Mesendoderm (in vitro differentiated cells): ENCODE measurements around the gene TSPAN12.
A peak's percentile ranks its signal among the peaks of the same experiment; 100 is the strongest.

Experiments
- DNase-seq: peaks from one replicate; pipeline ENCODE4 v3.0.0; 2013
- H2AK5ac ChIP-seq: 2 replicates; pipeline ENCODE4 v1.6.1; 2013; ENCODE audit warnings: low read length, inconsistent platforms
- H2BK120ac ChIP-seq: 2 replicates; pipeline ENCODE4 v1.6.1; 2013; ENCODE audit warnings: low read depth, mild to moderate bottlenecking, low read length, moderate library complexity, mixed read lengths
- H2BK15ac ChIP-seq: replicated peaks from 2 replicates; pipeline ENCODE4 v1.6.1; 2013; ENCODE audit warnings: low read depth, mild to moderate bottlenecking, moderate library complexity
- H2BK5ac ChIP-seq: 2 replicates; pipeline ENCODE4 v1.6.1; 2013; ENCODE audit warnings: low read length, inconsistent platforms
- H3K18ac ChIP-seq: 2 replicates; pipeline ENCODE4 v1.6.1; 2013; ENCODE audit warnings: mild to moderate bottlenecking, low read length, mixed read lengths
- H3K23ac ChIP-seq: one replicate; pipeline ENCODE4 v1.6.1; 2013; ENCODE audit warnings: low read length
- H3K27ac ChIP-seq: 2 replicates; pipeline ENCODE4 v1.5.1; 2013; ENCODE audit warnings: low read depth, mild to moderate bottlenecking, inconsistent platforms, low read length, moderate library complexity
- H3K27me3 ChIP-seq: 2 replicates; pipeline ENCODE4 v1.6.1; 2013; ENCODE audit warnings: low read length, control low read depth, mild to moderate bottlenecking, inconsistent platforms; ENCODE audit not compliant: insufficient read depth, poor library complexity
- H3K36me3 ChIP-seq: 2 replicates; pipeline ENCODE4 v1.6.1; 2013; ENCODE audit warnings: low read length, inconsistent platforms; ENCODE audit not compliant: control insufficient read depth, insufficient read depth
- H3K4ac ChIP-seq: one replicate; pipeline ENCODE4 v1.6.1; 2013; ENCODE audit warnings: low read depth, mild to moderate bottlenecking, low read length, moderate library complexity
- H3K4me1 ChIP-seq: 2 replicates; pipeline ENCODE4 v1.6.1; 2013; ENCODE audit warnings: low read depth, low read length, inconsistent platforms; ENCODE audit not compliant: control insufficient read depth
- H3K4me2 ChIP-seq: 2 replicates; pipeline ENCODE4 v1.6.1; 2013; ENCODE audit warnings: low read length
- H3K4me3 ChIP-seq: 2 replicates; pipeline ENCODE4 v1.5.1; 2013; ENCODE audit warnings: mild to moderate bottlenecking, low read length
- H3K56ac ChIP-seq: one replicate; pipeline ENCODE4 v1.6.1; 2013; ENCODE audit warnings: low read length
- H3K79me1 ChIP-seq: 2 replicates; pipeline ENCODE4 v1.6.1; 2013; ENCODE audit warnings: low read length, inconsistent platforms
- H3K79me2 ChIP-seq: 2 replicates; pipeline ENCODE4 v1.6.1; 2013; ENCODE audit warnings: mild to moderate bottlenecking, low read length; ENCODE audit not compliant: control insufficient read depth, insufficient read depth
- H3K9ac ChIP-seq: 2 replicates; pipeline ENCODE4 v1.6.1; 2013; ENCODE audit warnings: low read length, inconsistent platforms
- H4K5ac ChIP-seq: one replicate; pipeline ENCODE4 v1.6.1; 2013; ENCODE audit warnings: low read length
- H4K8ac ChIP-seq: one replicate; pipeline ENCODE4 v1.6.1; 2013; ENCODE audit warnings: low read depth, mild to moderate bottlenecking, control low read depth, low read length, moderate library complexity
- WGBS: extraction: QIAGEN DNeasy Blood & Tissue Kit; methylation state at CpG from one replicate; pipeline ENCODE4 v1.1.7; 2013; ENCODE audit warnings: low lambda C conversion rate, missing lambda C conversion rate; ENCODE audit not compliant: insufficient coverage; ENCODE audit errors: extremely low coverage; 5-methylcytosine and 5-hydroxymethylcytosine counted together

TSPAN12 gene

GRCh38 chr7:120856621-120857352, 1.2 kb downstream of the TSPAN12 start:
- H3K4me2 ChIP-seq, result peak overlapping the region; percentile 67
- no peak overlapping the region for H4K5ac ChIP-seq
- no peak overlapping the region for H2AK5ac ChIP-seq
- peak overlapping the region; percentile 64 for H2BK15ac ChIP-seq
- H4K8ac ChIP-seq, result peak overlapping the region; percentile 42
- peak overlapping the region; percentile 49 for H3K4me3 ChIP-seq
- H2BK5ac ChIP-seq, result peak overlapping the region; percentile 5
- H3K4me1 ChIP-seq, result peaks cover 2% of the 10 kb centered on the region
- H3K79me2 ChIP-seq, result no peaks in the 10 kb centered on the region
- peak overlapping the region; percentile 66 for H3K9ac ChIP-seq
- H3K56ac ChIP-seq, result peak overlapping the region; percentile 83
- H3K18ac ChIP-seq, result peak overlapping the region; percentile 93
- peak overlapping the region; percentile 48 for H3K27ac ChIP-seq
- peak overlapping the region; percentile 89 for H3K4ac ChIP-seq
- peak; percentile 92 for DNase-seq
- H3K79me1 ChIP-seq, result no peaks in the 10 kb centered on the region
- H3K36me3 ChIP-seq, result no peaks in the 10 kb centered on the region
- no peaks in the 10 kb centered on the region for H3K27me3 ChIP-seq
- no CpG with 5 or more reads among the region's 39 CpGs for WGBS
- H2BK120ac ChIP-seq, result peak overlapping the region; percentile 69
- H3K23ac ChIP-seq, result no peak overlapping the region

- Histone ChIP-seq H3K56ac (peak overlapping the region; percentile 83), H2BK120ac (no peak overlapping the region), H3K9ac (no peak overlapping the region), H3K4me2 (no peak overlapping the region), H3K36me3 (no peaks in the 10 kb centered on the region), H3K79me1 (no peaks in the 10 kb centered on the region), H3K79me2 (no peaks in the 10 kb centered on the region), H3K18ac (peak overlapping the region; percentile 72), H4K8ac (no peak overlapping the region), H3K27me3 (no peaks in the 10 kb centered on the region), H3K23ac (no peak overlapping the region), H2AK5ac (no peak overlapping the region), H3K4me3 (no peak overlapping the region), H3K4ac (no peak overlapping the region), H3K27ac (peak overlapping the region; percentile 48), H4K5ac (no peak overlapping the region), H3K4me1 (peaks cover 2% of the 10 kb centered on the region), H2BK15ac (no peak overlapping the region), H2BK5ac (no peak overlapping the region)
- peak; percentile 54 for DNase-seq
- no CpG with 5 or more reads among the region's 5 CpGs for WGBS
These were observed 1.7 kb downstream of the TSPAN12 start for GRCh38 chr7:120856198-120856597.

- Histone ChIP-seq H3K36me3 (no peaks in the 10 kb centered on the region), H3K4ac (no peak overlapping the region), H4K8ac (no peak overlapping the region), H2BK120ac (no peak overlapping the region), H4K5ac (no peak overlapping the region), H2BK15ac (no peak overlapping the region), H3K27me3 (no peaks in the 10 kb centered on the region), H3K18ac (no peak overlapping the region), H3K56ac (no peak overlapping the region), H3K79me1 (no peaks in the 10 kb centered on the region), H3K23ac (no peak overlapping the region), H3K4me2 (no peak overlapping the region), H3K9ac (no peak overlapping the region), H3K79me2 (no peaks in the 10 kb centered on the region), H2BK5ac (no peak overlapping the region), H3K27ac (no peak overlapping the region), H3K4me3 (no peak overlapping the region), H3K4me1 (no peaks in the 10 kb centered on the region), H2AK5ac (no peak overlapping the region)
- no peak for DNase-seq
These were observed 5.2 kb downstream of the TSPAN12 start for GRCh38 chr7:120852700-120853099.

GRCh38 chr7:120843109-120843508, 14.8 kb downstream of the TSPAN12 start:
- H3K79me2 ChIP-seq, result no peaks in the 10 kb centered on the region
- no peak overlapping the region for H3K4me2 ChIP-seq
- no peaks in the 10 kb centered on the region for H3K4me1 ChIP-seq
- H3K79me1 ChIP-seq, result no peaks in the 10 kb centered on the region
- H3K23ac ChIP-seq, result no peak overlapping the region
- no peak overlapping the region for H2BK5ac ChIP-seq
- H3K4ac ChIP-seq, result no peak overlapping the region
- no peak overlapping the region for H3K27ac ChIP-seq
- no peak overlapping the region for H2BK120ac ChIP-seq
- no peak for DNase-seq
- no peaks in the 10 kb centered on the region for H3K36me3 ChIP-seq
- no peak overlapping the region for H4K8ac ChIP-seq
- H3K18ac ChIP-seq, result no peak overlapping the region
- no CpG with 5 or more reads among the region's 2 CpGs for WGBS
- H3K27me3 ChIP-seq, result no peaks in the 10 kb centered on the region
- H4K5ac ChIP-seq, result no peak overlapping the region
- H3K4me3 ChIP-seq, result no peak overlapping the region
- no peak overlapping the region for H3K9ac ChIP-seq
- no peak overlapping the region for H3K56ac ChIP-seq
- no peak overlapping the region for H2AK5ac ChIP-seq
- H2BK15ac ChIP-seq, result no peak overlapping the region

- H3K27ac ChIP-seq, result no peak overlapping the region
- H3K36me3 ChIP-seq, result no peaks in the 10 kb centered on the region
- no peaks in the 10 kb centered on the region for H3K4me1 ChIP-seq
- H3K79me2 ChIP-seq, result no peaks in the 10 kb centered on the region
- H3K79me1 ChIP-seq, result no peaks in the 10 kb centered on the region
- no peak overlapping the region for H3K23ac ChIP-seq
- H3K4me2 ChIP-seq, result no peak overlapping the region
- H2BK15ac ChIP-seq, result no peak overlapping the region
- no peak overlapping the region for H3K4me3 ChIP-seq
- no peak overlapping the region for H2BK120ac ChIP-seq
- H3K9ac ChIP-seq, result no peak overlapping the region
- no peak overlapping the region for H2AK5ac ChIP-seq
- no CpG with 5 or more reads among the region's 4 CpGs for WGBS
- no peak overlapping the region for H4K8ac ChIP-seq
- no peak overlapping the region for H3K4ac ChIP-seq
- DNase-seq, result peak; percentile 65
- no peak overlapping the region for H2BK5ac ChIP-seq
- no peak overlapping the region for H3K18ac ChIP-seq
- H3K56ac ChIP-seq, result no peak overlapping the region
- H3K27me3 ChIP-seq, result no peaks in the 10 kb centered on the region
- no peak overlapping the region for H4K5ac ChIP-seq
These were observed 15.8 kb downstream of the TSPAN12 start for GRCh38 chr7:120842121-120842621.

- Histone ChIP-seq H2AK5ac (no peak overlapping the region), H3K4ac (no peak overlapping the region), H3K18ac (no peak overlapping the region), H4K8ac (no peak overlapping the region), H3K4me2 (no peak overlapping the region), H3K9ac (no peak overlapping the region), H3K4me1 (no peaks in the 10 kb centered on the region), H3K36me3 (no peaks in the 10 kb centered on the region), H3K4me3 (no peak overlapping the region), H3K27ac (no peak overlapping the region), H3K27me3 (no peaks in the 10 kb centered on the region), H3K79me2 (no peaks in the 10 kb centered on the region), H3K56ac (no peak overlapping the region), H2BK120ac (no peak overlapping the region), H2BK15ac (no peak overlapping the region), H3K79me1 (no peaks in the 10 kb centered on the region), H3K23ac (no peak overlapping the region), H4K5ac (no peak overlapping the region), H2BK5ac (no peak overlapping the region)
- 100% methylated on average over 1 of the region's 2 CpGs for WGBS
- DNase-seq, result no peak
These were observed 16.3 kb downstream of the TSPAN12 start for GRCh38 chr7:120841608-120842007.
